Mammary epithelial cell (primary cell): ENCODE results near the gene TMA7.

Source experiments
- EZH2 ChIP-seq: IDR thresholded peaks from 2 replicates; pipeline ENCODE4 v1.6.1; 2012; ENCODE audit warnings: low read length, inconsistent platforms, borderline replicate concordance
- TF ChIP-seq, protein P1 (sequence below), 2 donors: IDR thresholded peaks in 1 of 2; conservative IDR thresholded peaks in 1 of 2; 2 replicates each; pipeline ENCODE4 v1.5.1; 2011 to 2012; ENCODE audit warnings: inconsistent platforms in 2 of 2, low read length in 2 of 2, mild to moderate bottlenecking in 2 of 2, control low read depth in 1 of 2, low read depth in 1 of 2; ENCODE audit not compliant: insufficient read depth in 1 of 2; ENCODE audit errors: extremely low read depth in 1 of 2

DNA sequence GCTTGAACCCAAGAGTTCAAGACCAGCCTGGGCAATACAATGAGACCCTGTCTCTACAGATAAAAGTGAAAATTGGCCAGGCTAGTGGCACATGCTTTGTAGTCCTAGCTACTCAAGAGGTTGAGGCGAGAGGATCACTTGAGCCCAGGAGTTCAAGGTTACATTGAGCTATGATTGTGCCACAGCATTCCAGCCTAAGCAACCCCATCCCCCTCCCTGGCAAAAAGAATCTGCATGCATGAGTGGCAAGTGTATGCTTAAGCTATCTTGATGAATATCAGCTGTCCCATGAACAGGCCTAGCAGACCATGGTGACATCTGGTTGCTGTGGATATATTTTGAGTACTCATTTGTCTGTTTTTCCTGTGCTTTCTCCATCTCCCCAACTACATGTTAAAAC, 11.2 kb downstream of the TMA7 start:
- TF ChIP-seq, protein P1, sequence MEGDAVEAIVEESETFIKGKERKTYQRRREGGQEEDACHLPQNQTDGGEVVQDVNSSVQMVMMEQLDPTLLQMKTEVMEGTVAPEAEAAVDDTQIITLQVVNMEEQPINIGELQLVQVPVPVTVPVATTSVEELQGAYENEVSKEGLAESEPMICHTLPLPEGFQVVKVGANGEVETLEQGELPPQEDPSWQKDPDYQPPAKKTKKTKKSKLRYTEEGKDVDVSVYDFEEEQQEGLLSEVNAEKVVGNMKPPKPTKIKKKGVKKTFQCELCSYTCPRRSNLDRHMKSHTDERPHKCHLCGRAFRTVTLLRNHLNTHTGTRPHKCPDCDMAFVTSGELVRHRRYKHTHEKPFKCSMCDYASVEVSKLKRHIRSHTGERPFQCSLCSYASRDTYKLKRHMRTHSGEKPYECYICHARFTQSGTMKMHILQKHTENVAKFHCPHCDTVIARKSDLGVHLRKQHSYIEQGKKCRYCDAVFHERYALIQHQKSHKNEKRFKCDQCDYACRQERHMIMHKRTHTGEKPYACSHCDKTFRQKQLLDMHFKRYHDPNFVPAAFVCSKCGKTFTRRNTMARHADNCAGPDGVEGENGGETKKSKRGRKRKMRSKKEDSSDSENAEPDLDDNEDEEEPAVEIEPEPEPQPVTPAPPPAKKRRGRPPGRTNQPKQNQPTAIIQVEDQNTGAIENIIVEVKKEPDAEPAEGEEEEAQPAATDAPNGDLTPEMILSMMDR (conservative IDR thresholded peaks at IDR 0.05 in 1 of 2, IDR thresholded peaks at IDR 0.05 in 1 of 2; ENCODE audit: extremely low read depth in 1 of 2, insufficient read depth in 1 of 2, low read depth in 1 of 2, low read length in 2 of 2): no peak
- TF ChIP-seq EZH2: no peak
